Thyroid gland (tissue), 4 donors: ENCODE data around the gene TMEM201.

Experiments
- POLR2A ChIP-seq, 2 donors: fragments of 450-650 bp; IDR thresholded peaks; one replicate each; pipeline ENCODE4 v1.6.1; 2017; ENCODE audit warnings: antibody characterized with exemption in 2 of 2, mild to moderate bottlenecking in 2 of 2, moderate library complexity in 1 of 2
- TF ChIP-seq, protein P1 (sequence below), 6 experiments: fragments of 200-600 bp in 3 of 6; fragments of 450-650 bp in 3 of 6; sonication (generic) in 3 of 6; IDR thresholded peaks; one replicate each; pipeline ENCODE4 v1.5.1; 2016 to 2019; ENCODE audit warnings: antibody characterized with exemption in 6 of 6, mild to moderate bottlenecking in 2 of 6, inconsistent platforms in 1 of 6, moderate library complexity in 1 of 6

GRCh38 chr1:9653210-9653490 lies 64.4 kb downstream of the TMEM201 start:
- TF ChIP-seq POLR2A (IDR thresholded peaks at IDR 0.05), result no peak
- TF ChIP-seq, protein P1, sequence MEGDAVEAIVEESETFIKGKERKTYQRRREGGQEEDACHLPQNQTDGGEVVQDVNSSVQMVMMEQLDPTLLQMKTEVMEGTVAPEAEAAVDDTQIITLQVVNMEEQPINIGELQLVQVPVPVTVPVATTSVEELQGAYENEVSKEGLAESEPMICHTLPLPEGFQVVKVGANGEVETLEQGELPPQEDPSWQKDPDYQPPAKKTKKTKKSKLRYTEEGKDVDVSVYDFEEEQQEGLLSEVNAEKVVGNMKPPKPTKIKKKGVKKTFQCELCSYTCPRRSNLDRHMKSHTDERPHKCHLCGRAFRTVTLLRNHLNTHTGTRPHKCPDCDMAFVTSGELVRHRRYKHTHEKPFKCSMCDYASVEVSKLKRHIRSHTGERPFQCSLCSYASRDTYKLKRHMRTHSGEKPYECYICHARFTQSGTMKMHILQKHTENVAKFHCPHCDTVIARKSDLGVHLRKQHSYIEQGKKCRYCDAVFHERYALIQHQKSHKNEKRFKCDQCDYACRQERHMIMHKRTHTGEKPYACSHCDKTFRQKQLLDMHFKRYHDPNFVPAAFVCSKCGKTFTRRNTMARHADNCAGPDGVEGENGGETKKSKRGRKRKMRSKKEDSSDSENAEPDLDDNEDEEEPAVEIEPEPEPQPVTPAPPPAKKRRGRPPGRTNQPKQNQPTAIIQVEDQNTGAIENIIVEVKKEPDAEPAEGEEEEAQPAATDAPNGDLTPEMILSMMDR (IDR thresholded peaks at IDR 0.05), result no peak
